GM19351 (cell line): ENCODE results near the gene HCRTR1.

Source experiments
- ATAC-seq: cut with Tn5 transposase; IDR thresholded peaks from one replicate; pipeline ENCODE4 v1.9.1; 2021; ENCODE audit warnings: mild to moderate bottlenecking, moderate library complexity; ENCODE audit not compliant: unreplicated experiment

The HCRTR1 gene

GRCh38 chr1:31596737-31597097, 20.8 kb upstream of the HCRTR1 start:
- no peak for ATAC-seq

DNA sequence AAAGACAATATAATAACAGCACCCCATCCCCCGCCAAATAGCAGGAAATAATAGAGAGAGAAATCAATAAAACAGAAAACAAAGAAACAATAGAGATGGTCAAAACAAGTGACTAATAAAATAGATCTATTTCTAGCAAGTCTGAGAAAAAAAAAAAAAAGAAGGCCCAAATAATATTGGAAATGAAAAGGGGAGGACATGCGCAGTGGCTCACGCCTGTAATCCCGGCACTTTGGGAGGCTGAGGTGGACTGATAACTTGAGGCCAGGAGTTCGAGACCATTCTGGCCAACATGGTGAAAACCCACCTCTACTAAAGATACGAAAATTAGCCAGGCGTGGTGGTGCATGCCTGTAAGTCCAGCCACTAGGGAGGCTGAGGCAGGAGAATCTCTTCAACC, 18.5 kb upstream of the HCRTR1 start:
- no peak for ATAC-seq

GRCh38 chr1:31600641-31601040, 16.8 kb upstream of the HCRTR1 start:
- no peak for ATAC-seq

DNA sequence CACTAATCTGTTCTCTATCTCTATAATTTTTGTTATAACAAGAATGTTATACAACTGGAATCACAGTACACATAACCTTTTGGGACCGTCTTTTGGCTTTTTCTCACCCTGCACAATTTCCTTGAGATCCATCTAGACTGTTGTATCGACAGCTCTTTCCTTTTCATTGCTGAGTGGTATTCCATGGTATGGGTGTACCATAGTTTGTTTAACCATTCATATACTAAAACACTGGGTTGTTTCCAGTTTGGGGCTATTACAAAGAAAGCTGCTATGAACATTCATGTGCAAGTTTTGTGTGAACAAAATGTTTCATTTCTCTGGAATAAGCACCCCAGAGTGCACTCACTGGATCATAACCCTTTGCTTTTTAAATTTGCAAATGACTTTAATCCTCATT, 15.4 kb upstream of the HCRTR1 start:
- no peak for ATAC-seq

- ATAC-seq = peak; percentile 98
Observed at GRCh38 chr1:31605908-31606427, 11.5 kb upstream of the HCRTR1 start.

GRCh38 chr1:31607360-31607759, 10.1 kb upstream of the HCRTR1 start:
- ATAC-seq = no peak

GRCh38 chr1:31609514-31610118, 7.9 kb upstream of the HCRTR1 start:
- no peak for ATAC-seq

- ATAC-seq = no peak
Observed at GRCh38 chr1:31614414-31615005, 3.0 kb upstream of the HCRTR1 start.

DNA sequence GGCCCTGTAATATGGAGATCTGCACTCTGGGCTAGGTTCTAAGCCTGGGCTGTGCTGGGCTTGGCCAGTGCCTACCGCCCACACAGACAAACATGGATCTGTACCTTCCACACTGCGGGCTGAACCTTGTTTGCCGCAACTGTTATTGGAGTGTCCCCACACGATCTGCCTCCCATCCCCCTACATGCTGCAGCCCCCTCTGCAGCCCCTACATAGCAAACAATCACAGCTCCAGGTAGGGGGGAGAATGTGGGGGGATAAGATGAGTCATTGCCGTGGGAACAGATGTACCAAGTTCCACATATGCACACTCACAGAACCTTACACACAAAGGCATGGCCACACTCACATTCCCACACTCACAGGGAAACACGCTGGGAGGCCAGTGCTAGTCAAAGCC, 2.1 kb upstream of the HCRTR1 start:
- no peak for ATAC-seq

DNA sequence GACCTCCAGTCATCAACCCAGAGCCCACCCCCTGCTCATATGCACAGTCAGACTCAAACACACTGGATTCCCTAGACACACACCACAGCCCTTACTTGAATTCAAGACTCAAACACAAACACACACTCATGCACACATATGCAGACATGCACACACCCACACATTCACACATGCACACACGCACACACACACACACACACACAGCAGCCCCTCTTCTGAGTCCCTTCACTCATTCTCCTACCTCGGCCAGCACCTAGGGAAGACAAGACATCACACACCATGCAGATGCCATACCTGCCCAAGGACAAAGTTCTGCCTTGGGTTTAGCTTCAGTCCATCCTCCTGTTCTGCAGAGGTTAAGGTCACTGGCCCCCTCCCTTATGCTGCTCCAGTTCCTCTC, 1.6 kb upstream of the HCRTR1 start:
- no peak for ATAC-seq

GRCh38 chr1:31617916-31618746, 642 bp downstream of the HCRTR1 start:
- ATAC-seq = no peak

- no peak for ATAC-seq
Observed at GRCh38 chr1:31618916-31619846, 1.7 kb downstream of the HCRTR1 start.

DNA sequence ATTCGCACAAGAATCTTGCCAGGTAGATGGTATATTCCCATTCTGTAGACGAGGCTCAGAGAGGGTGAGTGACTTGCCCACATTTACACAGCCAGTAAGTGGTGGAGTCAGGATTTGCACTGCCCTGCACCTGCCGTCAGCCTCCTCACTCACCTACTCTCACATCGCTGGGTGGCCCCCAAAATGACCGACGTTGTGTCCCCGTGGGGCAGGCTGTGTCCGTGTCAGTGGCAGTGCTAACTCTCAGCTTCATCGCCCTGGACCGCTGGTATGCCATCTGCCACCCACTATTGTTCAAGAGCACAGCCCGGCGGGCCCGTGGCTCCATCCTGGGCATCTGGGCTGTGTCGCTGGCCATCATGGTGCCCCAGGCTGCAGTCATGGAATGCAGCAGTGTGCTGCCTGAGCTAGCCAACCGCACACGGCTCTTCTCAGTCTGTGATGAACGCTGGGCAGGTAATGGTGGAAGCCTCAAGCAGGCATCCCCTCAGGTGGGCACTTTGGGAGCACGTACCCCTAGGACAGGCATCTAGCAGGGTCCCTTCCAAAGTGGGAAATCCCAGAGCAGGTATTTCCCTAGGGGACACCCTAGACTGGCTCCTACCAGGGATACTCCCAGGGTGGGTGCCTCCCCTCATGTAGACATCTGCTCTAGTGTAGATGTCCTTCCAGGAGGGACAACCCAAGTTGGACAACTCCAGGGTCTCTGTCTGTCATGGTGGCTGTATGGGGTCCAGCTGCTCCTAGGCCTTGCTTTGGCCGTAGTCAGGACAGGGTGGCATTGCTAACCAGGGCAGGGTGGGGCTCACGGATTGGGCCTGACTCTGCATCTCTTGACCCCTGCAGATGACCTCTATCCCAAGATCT, 3.4 kb downstream of the HCRTR1 start:
- no peak for ATAC-seq

DNA sequence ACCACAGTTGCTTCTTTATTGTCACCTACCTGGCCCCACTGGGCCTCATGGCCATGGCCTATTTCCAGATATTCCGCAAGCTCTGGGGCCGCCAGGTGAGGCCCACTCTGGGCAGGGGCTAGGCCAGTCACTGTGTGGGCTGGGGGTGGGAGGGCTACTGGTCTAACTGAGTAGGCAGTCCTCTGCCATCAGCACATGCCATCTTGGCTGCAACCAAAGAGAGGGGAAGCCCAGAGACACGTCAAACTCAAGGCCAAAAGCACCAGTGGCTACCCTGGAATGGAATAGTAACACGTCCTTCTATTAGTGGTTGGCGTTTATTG, 4.0 kb downstream of the HCRTR1 start:
- no peak for ATAC-seq

DNA sequence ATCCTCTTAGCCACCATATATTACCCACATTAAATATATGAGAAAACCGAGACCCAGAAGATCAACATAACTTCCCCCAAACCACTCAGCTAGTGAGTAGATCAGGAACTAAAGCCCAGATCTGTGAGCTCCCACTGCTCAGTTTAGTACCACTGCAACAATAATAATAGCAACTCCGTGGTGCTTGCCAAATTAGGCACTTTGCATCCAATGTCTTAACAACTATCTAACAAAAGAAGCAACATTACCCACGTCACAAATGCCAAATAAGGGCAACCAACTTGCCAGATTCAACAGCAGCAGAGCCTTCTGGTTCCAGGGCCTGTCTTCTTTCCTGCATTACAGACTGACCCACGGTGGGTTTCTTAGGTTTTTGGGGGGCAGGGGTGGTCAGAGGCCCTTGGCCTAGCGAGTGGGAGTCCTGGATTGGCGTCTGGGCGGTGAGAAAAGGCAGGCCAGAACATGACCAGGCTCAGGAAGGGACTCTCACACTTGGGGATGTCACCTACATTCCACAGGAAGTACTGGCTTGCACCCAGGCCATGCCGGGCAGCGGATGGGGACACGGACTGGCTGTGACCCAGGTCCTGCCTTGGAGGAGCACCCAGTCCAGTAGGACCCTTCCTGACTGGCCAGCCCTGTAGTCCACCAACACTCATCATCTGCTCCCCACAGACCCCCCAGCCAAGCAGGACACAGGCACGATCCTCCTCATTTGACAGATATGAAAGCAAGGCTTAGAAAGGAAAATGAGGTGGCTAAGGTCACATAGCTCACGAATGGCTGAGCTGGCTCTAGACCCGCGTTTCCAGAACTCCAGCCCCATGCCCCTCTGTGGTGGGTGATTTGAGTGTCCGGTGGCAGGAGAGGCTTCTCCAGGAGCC, 4.6 kb downstream of the HCRTR1 start:
- no peak for ATAC-seq

- no peak for ATAC-seq
Observed at GRCh38 chr1:31623365-31623764, 5.9 kb downstream of the HCRTR1 start.

DNA sequence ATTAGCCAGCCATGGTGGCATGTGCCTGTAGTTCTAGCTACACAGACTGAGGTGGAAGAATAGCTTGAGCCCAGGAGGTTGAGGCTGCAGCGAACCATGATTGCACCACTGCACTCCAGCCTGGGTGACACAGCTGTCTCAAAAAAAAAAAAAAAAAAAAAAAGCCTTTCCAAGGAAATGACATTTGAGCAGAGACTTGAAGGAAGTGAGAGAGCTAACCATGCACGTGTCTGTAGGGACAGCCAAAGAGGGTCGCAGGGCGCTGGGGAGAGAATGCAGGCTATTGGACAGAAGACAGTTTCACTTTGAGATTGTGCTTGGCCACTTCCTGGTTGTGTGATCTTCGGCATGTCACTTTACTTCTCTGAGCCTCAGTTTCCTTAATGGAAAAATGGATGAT, 6.8 kb downstream of the HCRTR1 start:
- no peak for ATAC-seq

DNA sequence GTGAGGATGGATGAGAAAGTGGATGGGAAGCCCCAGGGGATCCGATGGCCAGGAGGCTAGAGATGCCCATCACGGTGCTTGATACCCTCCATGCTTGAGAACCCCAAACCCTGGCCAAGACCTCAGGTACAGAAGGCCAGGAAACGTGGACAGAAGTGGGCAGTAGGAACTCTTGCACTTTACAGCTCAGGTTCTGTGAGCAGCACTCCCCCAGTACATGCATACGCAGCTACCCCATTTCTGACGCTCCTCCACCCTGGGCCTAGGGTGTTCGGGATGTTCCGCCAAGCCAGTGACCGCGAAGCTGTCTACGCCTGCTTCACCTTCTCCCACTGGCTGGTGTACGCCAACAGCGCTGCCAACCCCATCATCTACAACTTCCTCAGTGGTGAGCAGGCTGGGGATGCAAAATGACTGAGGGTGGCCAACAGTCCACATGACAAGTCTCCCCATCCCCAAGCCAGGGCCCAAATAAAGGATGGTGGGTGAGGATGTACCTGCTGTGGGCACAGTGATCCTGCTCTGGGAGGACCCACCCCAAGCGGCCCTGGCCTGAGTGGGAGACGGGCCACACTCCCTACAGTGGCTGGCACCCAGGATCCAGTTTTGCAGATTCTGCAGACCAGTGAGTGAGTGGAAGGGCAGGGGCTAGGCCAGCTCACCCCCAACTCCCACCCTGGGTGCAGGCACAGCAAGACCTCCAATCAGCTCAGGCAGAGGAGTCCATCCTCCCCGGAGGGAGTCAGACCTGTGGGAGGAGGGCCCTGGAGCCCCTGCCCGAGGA, 7.4 kb downstream of the HCRTR1 start:
- ATAC-seq = no peak
